Left ventricle myocardium superior (tissue), 1 donor: ENCODE measurements around the gene CDC42BPB. TPM values are rescaled to one million over a fixed set of nuclear protein-coding genes. Genes with fewer than 3 reads are reported as not detected.

ENCODE experiments used
- ATAC-seq: fragments of 200-7000 bp; cut with Tn5 transposase; one replicate; pipeline ENCODE4 v1.9.1; 2020; ENCODE audit warnings: mild to moderate bottlenecking, moderate library complexity
- DNase-seq: peaks from one replicate; pipeline ENCODE4 v3.0.0-alpha.2; 2020
- intact Hi-C: fragments of 100-400 bp; cut with micrococcal nuclease; formaldehyde crosslinking; loops from one replicate; pipeline ENCODE4 v1.11.0; 2022
- total RNA-seq: library from RNA; stranded (reverse); fragmentation: NEBNext Ultra II Directional; extraction: Animal tissue kit (Norgen Biotek cat#: 25700); gene quantifications from one replicate; pipeline ENCODE4 v1.2.1, GENCODE V29; 2021
- donor health status: DM: no; HTN: yes; CAD: no; lungs with severe emphysema.

The CDC42BPB gene
- total RNA-seq, 1 donor from 2014 or later = 75.1 TPM

DNA sequence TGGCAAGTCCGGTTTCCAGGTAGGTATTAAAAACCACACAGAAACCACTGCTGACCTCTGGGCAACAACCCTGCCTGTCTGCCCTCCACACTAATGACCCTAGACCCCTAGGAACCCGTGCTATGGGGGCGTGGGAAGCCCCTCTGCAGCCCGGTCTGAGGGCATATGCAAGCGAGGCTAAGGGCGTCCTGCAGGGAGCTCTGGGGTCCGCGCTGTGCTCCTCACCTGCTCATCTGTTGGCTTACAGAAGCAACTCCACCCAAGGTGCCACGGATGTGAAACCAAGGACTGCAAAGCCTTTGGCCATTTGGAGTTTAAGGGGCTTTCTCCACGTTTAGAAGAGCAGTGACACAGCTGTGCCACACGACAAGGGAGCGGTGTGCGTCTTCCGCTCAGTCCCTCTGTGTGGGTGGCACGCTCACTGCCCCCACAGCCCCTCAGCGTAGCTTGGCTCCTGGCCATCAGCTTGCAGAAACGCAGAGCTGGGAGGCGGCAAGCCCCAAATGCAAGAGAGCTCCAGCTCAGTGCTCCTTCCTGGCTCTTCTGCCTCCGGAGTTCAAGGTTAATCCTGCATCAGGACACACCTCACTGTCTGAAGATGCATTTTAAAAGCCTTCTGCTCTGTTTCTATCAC is 116.5 kb downstream of the CDC42BPB start:
- intact Hi-C loops = no loop called here
- no peak for ATAC-seq

GRCh38 chr14:102939820-102940561 is 117.4 kb downstream of the CDC42BPB start:
- ATAC-seq (peak; percentile 30), DNase-seq (no peak)
- intact Hi-C loops = no loop called here

More for the DNA sequence above, 116.5 kb downstream of the CDC42BPB start:
- no peak for DNase-seq

GRCh38 chr14:102939329-102939728 is 118.0 kb downstream of the CDC42BPB start:
- DNase-seq (no peak), ATAC-seq (no peak)
- intact Hi-C loops = no loop called here

- intact Hi-C loops = no loop called here
- DNase-seq (no peak), ATAC-seq (no peak)
These were observed 119.2 kb downstream of the CDC42BPB start for GRCh38 chr14:102938191-102938590.

- ATAC-seq (no peak), DNase-seq (peak; percentile 13)
- intact Hi-C loops = no loop called here
These were observed 119.8 kb downstream of the CDC42BPB start for GRCh38 chr14:102937331-102938175.

- ATAC-seq = no peak
- intact Hi-C loops = no loop called here
These were observed 121.6 kb downstream of the CDC42BPB start for GRCh38 chr14:102935756-102936155.

DNA sequence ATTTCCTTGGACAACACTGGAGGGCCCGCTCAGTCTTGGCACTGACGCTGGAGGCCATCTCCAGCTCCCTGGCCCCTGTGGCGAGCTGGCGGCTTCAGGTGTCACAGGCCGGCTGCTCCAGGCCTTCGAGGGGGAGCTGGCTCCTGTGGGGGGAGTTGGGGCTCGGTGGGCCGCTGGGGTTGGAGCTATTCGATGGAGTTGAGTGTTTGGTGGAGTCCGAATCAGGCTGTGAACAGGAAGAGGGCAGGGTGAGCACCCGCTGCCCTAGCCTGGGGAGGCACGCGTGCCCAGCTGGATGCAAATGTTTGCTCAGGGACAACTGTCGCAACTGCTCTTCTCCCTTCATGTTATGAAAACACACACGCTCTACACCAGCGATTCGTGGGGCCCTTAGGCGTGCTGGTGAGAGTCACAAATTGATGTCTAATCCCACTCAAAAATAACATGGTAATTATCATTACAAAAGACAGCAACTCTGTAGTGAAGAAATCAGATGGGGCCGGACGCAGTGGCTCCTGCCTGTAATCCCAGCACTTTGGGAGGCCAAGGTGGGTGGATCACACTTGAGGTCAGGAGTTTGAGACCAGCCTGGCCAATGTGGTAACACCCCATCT is 123.6 kb downstream of the CDC42BPB start:
- intact Hi-C loops = no loop called here
- ATAC-seq (no peak), DNase-seq (peak; percentile 24)

More at GRCh38 chr14:102935756-102936155, 121.6 kb downstream of the CDC42BPB start:
- no peak for DNase-seq

DNA sequence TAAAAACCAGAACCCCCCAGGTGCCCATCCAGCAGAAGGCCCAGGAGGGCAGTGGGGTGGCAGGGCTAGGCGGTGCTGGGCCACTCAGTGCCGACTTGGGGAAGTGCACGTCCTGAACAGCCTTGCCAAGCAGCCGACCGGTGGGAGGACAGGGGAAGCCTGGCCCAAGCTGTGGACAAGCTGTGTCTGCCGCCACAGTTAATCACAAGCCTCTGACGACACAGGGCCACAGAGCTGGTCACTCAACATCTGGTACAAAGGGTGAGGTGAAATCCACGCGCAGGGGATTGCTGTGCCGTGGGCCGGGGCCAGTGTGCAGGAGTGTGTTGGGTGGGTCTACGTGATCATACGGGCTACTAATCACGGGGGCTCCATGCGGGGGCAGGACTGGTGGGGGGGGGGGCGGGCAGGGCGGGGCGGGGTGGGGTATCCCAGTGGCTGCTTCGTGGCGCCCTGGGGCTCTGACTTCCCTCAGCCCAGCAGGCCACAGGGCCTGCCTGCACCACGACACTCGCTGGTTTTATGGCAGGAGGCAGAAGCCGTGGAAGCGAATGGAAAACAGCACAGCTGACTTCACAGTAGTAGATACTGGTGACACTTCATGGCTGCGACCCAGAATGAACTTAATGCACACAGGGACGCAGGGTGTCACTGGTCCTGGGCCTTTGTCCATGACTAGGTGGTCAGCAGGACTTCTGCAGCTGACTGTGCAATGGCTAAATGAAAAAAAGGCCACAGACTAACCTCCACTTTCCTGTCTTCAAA is 124.7 kb downstream of the CDC42BPB start:
- ATAC-seq = no peak
- DNase-seq = no peak
- intact Hi-C loops = no loop called here

DNA sequence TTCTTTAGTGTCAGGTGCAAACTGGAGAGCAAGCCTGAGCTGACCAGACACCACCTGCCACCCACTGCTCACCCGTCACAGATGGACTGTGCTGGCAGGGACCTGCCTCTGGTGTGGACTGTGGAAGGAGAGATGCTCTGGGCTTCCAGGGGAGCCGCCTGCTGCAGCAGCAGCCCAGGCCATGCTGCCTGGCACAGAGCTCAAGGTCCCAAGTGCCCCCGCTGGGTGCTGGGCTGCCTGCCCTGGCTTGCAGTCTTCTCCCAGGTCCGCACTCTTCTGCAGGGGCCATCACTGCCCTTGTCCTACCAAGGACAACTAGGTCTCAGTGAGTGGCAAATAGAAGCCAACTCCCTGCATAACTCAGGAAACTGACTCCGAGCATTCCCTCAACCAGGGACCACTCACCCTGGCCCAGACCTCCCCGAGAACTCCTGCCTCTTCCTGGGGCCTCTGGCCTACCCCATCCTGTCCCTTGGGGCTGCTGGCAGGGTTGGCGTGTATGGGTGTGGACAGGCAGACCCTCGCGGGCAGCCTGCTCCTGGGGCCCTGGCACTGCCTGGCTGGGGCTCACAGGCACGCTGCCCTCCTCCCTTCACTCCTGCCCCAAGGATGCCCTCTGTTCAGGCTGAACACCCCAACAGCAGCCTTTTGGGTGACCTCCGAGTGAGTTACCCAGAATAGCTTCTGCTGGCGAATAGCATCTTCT is 125.6 kb downstream of the CDC42BPB start:
- ATAC-seq (no peak), DNase-seq (peak; percentile 20)
- intact Hi-C loops = no loop called here

- DNase-seq (peak; percentile 27), ATAC-seq (no peak)
- intact Hi-C loops = no loop called here
These were observed 126.4 kb downstream of the CDC42BPB start for GRCh38 chr14:102930753-102931579.

GRCh38 chr14:102930138-102930752 is 127.1 kb downstream of the CDC42BPB start:
- intact Hi-C loops = no loop called here
- DNase-seq (peak; percentile 40), ATAC-seq (no peak)

GRCh38 chr14:102929241-102930137 is 127.9 kb downstream of the CDC42BPB start:
- ATAC-seq (peak; percentile 3), DNase-seq (peak; percentile 30)
- intact Hi-C loops = no loop called here

DNA sequence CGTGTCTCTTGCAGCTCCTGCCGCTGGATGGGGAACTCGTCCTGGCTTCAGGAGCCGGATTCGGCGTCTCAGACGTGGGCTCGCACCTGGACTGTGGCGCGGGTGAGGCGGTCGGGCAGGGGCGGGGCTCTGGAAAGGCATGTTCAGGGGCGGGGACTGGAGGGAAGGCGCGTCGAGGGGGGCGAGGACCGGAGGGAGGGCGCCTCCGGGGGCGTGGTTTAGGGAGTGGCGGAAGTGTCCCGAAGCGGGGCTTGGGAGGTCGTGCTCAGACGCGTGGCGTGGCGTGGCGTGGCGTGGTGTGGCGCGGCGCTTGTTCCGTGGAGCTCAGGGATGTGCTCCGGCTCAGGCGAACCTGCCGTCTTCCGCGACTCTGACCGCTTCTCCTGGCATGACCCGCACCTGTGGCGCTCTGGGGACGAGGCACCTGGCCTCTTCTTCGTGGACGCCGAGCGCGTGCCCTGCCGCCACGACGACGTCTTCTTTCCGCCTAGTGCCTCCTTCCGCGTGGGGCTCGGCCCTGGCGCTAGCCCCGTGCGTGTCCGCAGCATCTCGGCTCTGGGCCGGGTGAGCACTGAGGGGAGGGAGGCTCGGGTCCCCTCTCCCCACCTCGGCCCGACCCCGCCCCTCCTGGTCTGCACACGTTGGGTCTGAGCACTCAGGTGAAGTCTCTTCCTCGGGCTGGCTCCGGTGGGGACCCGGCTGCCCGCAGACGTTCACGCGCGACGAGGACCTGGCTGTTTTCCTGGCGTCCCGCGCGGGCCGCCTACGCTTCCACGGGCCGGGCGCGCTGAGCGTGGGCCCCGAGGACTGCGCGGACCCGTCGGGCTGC is 128.7 kb downstream of the CDC42BPB start:
- intact Hi-C loops = no loop called here
- peak; percentile 68 for ATAC-seq
- DNase-seq = peak; percentile 75

DNA sequence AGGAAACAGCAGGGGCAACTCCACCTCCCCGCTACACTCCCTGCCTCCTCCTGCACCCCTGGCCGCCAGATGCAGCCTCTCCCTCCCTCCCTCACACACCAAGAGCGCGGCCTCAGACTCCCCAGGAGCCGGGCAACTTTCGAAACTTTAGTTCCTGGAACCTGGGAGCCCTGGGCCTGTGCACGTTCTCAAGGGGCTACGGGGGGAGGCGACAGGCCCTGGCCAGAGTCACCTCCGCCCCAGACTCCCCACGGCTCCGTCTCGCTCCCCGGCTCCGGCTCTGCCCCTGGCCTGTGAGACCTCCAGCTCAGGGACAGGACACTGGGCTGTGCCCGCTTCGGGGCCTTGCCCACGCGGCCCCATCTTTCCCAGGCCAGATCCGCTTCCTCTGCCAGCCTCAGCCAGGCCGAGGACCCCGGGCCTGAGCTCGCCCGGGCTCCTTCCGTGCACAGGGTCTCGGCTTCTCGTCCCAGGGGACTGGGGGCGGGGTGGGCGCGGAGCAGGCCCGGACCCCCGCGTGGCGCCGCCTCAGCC is 129.4 kb downstream of the CDC42BPB start:
- intact Hi-C loops = no loop called here
- DNase-seq = no peak
- ATAC-seq = peak; percentile 13

- ATAC-seq = no peak
- DNase-seq = no peak
- intact Hi-C loops = no loop called here
These were observed 129.9 kb downstream of the CDC42BPB start for GRCh38 chr14:102927346-102927877.
